Measurements from ENCODE around the gene ROCK2.

- TF ChIP-seq CTCF (IDR thresholded peaks at IDR 0.05): no peak
- no peak for TF ChIP-seq POLR2A (IDR thresholded peaks at IDR 0.05)
- TF ChIP-seq POLR2AphosphoS5 (IDR thresholded peaks at IDR 0.05): no peak
Observed at GRCh38 chr2:11385216-11385615, 40.8 kb upstream of the ROCK2 start.
